ENCODE results near the gene HAUS3.
A peak's percentile ranks its signal among the peaks of the same experiment; 100 is the strongest.
"Not testable (repeated sequence)": the region's sequence is repeated elsewhere in the genome, so short reads cannot be mapped to it uniquely, and the experiment has no call there.

Gene HAUS3

GRCh38 chr4:2250357-2251072 lies 8.6 kb upstream of the HAUS3 start:
- DNase-seq, result no peak

- no peak for DNase-seq
These were observed 7.8 kb upstream of the HAUS3 start for GRCh38 chr4:2249526-2250356.

GRCh38 chr4:2248821-2249261 lies 6.9 kb upstream of the HAUS3 start:
- DNase-seq, result no peak

GRCh38 chr4:2248044-2248780 lies 6.3 kb upstream of the HAUS3 start:
- peak; percentile 19 for DNase-seq

- DNase-seq, result peak; percentile 16
These were observed 5.5 kb upstream of the HAUS3 start for GRCh38 chr4:2247128-2248043.

- no peak for DNase-seq
These were observed 4.6 kb upstream of the HAUS3 start for GRCh38 chr4:2246384-2247127.

GRCh38 chr4:2245787-2246275 lies 3.9 kb upstream of the HAUS3 start:
- DNase-seq, result no peak

GRCh38 chr4:2245057-2245786 lies 3.3 kb upstream of the HAUS3 start:
- DNase-seq, result no peak

- no peak for DNase-seq
These were observed 1.9 kb upstream of the HAUS3 start for GRCh38 chr4:2243681-2244380.

GRCh38 chr4:2241003-2241402 lies 918 bp downstream of the HAUS3 start:
- no peak for DNase-seq

GRCh38 chr4:2236944-2237666 lies 4.8 kb downstream of the HAUS3 start:
- DNase-seq, result no peak

GRCh38 chr4:2231082-2231481 lies 10.8 kb downstream of the HAUS3 start:
- DNase-seq, result no peak

GRCh38 chr4:2226261-2226660 lies 15.7 kb downstream of the HAUS3 start:
- no peak for DNase-seq

GRCh38 chr4:2222838-2223237 lies 19.1 kb downstream of the HAUS3 start:
- DNase-seq, result no peak

- not testable (repeated sequence) for DNase-seq
These were observed 20.5 kb downstream of the HAUS3 start for GRCh38 chr4:2221378-2221777.

- peak; percentile 83 for DNase-seq
These were observed 21.8 kb downstream of the HAUS3 start for GRCh38 chr4:2220016-2220630.

GRCh38 chr4:2219233-2219760 lies 22.6 kb downstream of the HAUS3 start:
- no peak for DNase-seq

GRCh38 chr4:2218436-2218835 lies 23.5 kb downstream of the HAUS3 start:
- DNase-seq, result no peak

- DNase-seq, result no peak
These were observed 24.2 kb downstream of the HAUS3 start for GRCh38 chr4:2217726-2218125.

Measured in activated T-cell treated with anti-CD3 and anti-CD28 coated beads, Interleukin-2, amount 50 U/mL, for 1 hour (primary cell).